Lung (tissue), 12 donors: ENCODE measurements around the gene BLOC1S4. TPM values are rescaled to one million over a fixed set of nuclear protein-coding genes. Genes with fewer than 3 reads are reported as not detected.
"Not testable (repeated sequence)": the region's sequence is repeated elsewhere in the genome, so short reads cannot be mapped to it uniquely, and the experiment has no call there.

Source experiments
- ATAC-seq: fragments of 200-7000 bp; cut with Tn5 transposase; one replicate; pipeline ENCODE4 v1.9.1; 2020; ENCODE audit warnings: moderate number of reproducible peaks; ENCODE audit not compliant: insufficient read depth, low FRiP score
- DNase-seq, 3 donors: peaks; one replicate each; pipeline ENCODE4 v3.0.0-alpha.2; 2013 to 2017
- H3K27ac ChIP-seq, 2 donors: one replicate each; pipeline ENCODE4 v1.5.1; 2013; ENCODE audit warnings: mild to moderate bottlenecking in 2 of 2, moderate library complexity in 2 of 2, control low read depth in 1 of 2, inconsistent platforms in 1 of 2, low read depth in 1 of 2, low read length in 1 of 2
- H3K27me3 ChIP-seq, 3 donors: one replicate each; pipeline ENCODE4 v1.5.1; 2013; ENCODE audit warnings: low read length in 2 of 3; ENCODE audit not compliant: control insufficient read depth in 3 of 3, insufficient read depth in 3 of 3
- H3K36me3 ChIP-seq, 4 donors: one replicate each; pipeline ENCODE4 v1.5.1; 2013; ENCODE audit warnings: low read length in 4 of 4, mild to moderate bottlenecking in 1 of 4, moderate library complexity in 1 of 4; ENCODE audit not compliant: control insufficient read depth in 4 of 4, insufficient read depth in 4 of 4
- H3K4me1 ChIP-seq, 5 donors: one replicate each; pipeline ENCODE4 v1.5.1; 2013; ENCODE audit warnings: low read length in 5 of 5, mild to moderate bottlenecking in 2 of 5, moderate library complexity in 1 of 5; ENCODE audit not compliant: control insufficient read depth in 5 of 5, insufficient read depth in 5 of 5
- H3K4me3 ChIP-seq: one replicate; pipeline ENCODE4 v1.5.1; 2013; ENCODE audit warnings: mild to moderate bottlenecking, control low read depth, moderate library complexity
- H3K9ac ChIP-seq, 2 donors: one replicate each; pipeline ENCODE4 v1.5.1; 2013; ENCODE audit warnings: low read length in 2 of 2, control low read depth in 1 of 2; ENCODE audit not compliant: insufficient read depth in 1 of 2
- H3K9me3 ChIP-seq, 4 donors: one replicate each; pipeline ENCODE4 v1.5.1; 2013; ENCODE audit warnings: low read length in 3 of 4, mild to moderate bottlenecking in 1 of 4, moderate library complexity in 1 of 4; ENCODE audit not compliant: control insufficient read depth in 4 of 4, insufficient read depth in 3 of 4
- WGBS, 2 donors: extraction: QIAGEN DNeasy Blood & Tissue Kit; methylation state at CpG; one replicate each; pipeline ENCODE4 v1.1.7; 2013; 5-methylcytosine and 5-hydroxymethylcytosine counted together
- polyA plus RNA-seq, 2 donors: library from polyadenylated mRNA; stranded (reverse); fragments of 200-250 nt; gene quantifications; one replicate each; pipeline ENCODE4 v1.2.1, GENCODE V29; 2013
- total RNA-seq, 2 donors: library from RNA; depleted of rRNA in 1 of 2; stranded (reverse); fragments of >200 nt in 1 of 2; gene quantifications; one replicate each; pipeline ENCODE4 v1.2.1, GENCODE V29; 2014 to 2021
- TF ChIP-seq, protein P1 (sequence below): IDR thresholded peaks from 2 replicates; pipeline ENCODE4 v1.5.1; 2012; ENCODE audit warnings: mild to moderate bottlenecking; ENCODE audit errors: control extremely low read depth, extremely low read depth
- donor health status: control.
- donor health status: control.
- donor health status: Bipolar disorder and iron deficiency.
- donor health status: healthy.
- donor health status: DM: yes; HTN: yes; CAD: no.

BLOC1S4 gene
- total and polyA plus RNA-seq, 4 donors, result 8.0 to 15.2 (median 11.6) TPM

DNA sequence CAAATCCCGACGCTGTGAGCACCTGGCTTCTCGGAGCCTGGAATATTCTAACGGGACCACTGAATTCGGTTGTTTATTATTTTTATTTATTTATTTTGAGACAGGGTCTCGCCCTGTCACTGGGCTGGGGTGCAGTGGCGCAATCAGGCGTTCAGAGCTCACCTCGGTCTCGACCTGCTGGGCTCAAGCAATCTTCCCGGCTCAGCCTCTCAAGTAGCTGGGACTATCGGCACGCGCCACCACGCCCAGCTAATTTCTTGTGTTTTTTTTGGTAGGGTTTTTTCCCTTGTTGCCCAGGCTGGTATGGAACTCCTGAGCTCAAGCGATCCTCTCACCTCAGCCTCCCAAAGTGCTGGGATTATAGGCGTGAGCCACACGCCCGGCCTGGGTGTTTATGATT is 43.8 kb upstream of the BLOC1S4 start:
- Histone ChIP-seq H3K27ac (no peak overlapping the region), H3K9ac (no peak overlapping the region), H3K36me3 (peaks cover 0 to 10% (median 2%) of the 10 kb centered on the region in 4 donors), H3K4me1 (peaks cover 11 to 27% (median 19%) of the 10 kb centered on the region in 5 donors), H3K9me3 (no peaks in the 10 kb centered on the region), H3K4me3 (no peak overlapping the region), H3K27me3 (no peaks in the 10 kb centered on the region)
- WGBS, 2 donors, result 96% methylated on average over 19 of the region's 19 CpGs
- no peak for ATAC-seq
- no peak for DNase-seq
- TF ChIP-seq, protein P1, sequence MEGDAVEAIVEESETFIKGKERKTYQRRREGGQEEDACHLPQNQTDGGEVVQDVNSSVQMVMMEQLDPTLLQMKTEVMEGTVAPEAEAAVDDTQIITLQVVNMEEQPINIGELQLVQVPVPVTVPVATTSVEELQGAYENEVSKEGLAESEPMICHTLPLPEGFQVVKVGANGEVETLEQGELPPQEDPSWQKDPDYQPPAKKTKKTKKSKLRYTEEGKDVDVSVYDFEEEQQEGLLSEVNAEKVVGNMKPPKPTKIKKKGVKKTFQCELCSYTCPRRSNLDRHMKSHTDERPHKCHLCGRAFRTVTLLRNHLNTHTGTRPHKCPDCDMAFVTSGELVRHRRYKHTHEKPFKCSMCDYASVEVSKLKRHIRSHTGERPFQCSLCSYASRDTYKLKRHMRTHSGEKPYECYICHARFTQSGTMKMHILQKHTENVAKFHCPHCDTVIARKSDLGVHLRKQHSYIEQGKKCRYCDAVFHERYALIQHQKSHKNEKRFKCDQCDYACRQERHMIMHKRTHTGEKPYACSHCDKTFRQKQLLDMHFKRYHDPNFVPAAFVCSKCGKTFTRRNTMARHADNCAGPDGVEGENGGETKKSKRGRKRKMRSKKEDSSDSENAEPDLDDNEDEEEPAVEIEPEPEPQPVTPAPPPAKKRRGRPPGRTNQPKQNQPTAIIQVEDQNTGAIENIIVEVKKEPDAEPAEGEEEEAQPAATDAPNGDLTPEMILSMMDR, result no peak

DNA sequence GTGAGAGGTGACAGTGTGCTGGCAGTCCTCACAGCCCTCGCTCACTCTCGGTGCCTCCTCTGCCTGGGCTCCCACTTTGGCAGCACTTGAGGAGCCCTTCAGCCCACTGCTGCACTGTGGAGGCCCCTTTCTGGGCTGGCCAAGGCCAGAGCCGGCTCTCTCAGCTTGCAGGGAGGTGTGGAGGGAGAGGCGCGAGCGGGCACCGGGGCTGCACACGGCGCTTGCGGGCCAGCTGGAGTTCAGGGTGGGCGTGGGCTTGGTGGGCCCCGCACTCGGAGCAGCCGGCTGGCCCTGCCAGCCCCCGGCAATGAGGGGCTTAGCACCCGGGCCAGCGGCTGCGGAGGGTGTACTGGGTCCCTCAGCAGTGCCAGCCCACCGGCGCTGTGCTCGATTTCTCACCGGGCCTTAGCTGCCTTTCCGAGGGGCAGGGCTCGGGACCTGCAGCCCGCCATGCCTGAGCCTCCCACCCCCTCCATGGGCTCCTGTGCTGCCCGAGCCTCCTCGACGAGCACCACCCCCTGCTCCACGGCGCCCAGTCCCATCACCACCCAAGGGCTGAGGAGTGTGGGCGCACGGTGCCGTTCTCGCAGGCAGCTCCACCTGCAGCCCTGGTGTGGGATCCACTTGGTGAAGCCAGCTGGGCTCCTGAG is 43.3 kb upstream of the BLOC1S4 start:
- DNase-seq, result not testable (repeated sequence)
- peak overlapping the region in 1 of 2 donors; percentile 28 for H3K27ac ChIP-seq
- peaks cover 0 to 10% (median 3%) of the 10 kb centered on the region in 4 donors for H3K36me3 ChIP-seq

DNA sequence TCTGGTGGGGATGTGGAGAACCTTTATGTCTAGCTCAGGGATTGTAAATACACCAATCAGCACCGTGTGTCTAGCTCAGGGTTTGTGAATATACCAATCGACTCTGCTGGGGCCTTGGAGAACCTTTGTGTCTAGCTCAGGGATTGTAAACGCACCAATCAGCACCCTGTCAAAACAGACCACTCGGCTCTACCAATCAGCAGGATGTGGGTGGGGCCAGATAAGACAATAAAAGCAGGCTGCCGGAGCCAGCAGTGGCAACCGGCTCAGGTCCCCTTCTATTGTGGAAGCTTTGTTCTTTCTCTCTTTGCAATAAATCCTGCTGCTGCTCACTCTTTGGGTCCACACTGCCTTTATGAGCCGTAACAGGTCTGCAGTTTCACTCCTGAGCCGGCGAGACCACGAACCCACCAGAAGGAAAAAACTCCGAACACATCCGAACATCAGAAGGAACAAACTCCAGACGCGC is 42.7 kb upstream of the BLOC1S4 start:
- 27 to 34% methylated on average over 14 of the region's 14 CpGs for WGBS, 2 donors
- Histone ChIP-seq H3K36me3 (peaks cover 0 to 10% (median 3%) of the 10 kb centered on the region in 4 donors), H3K27ac (peak overlapping the region; percentile 71 to 86), H3K4me1 (peaks cover 11 to 28% (median 19%) of the 10 kb centered on the region in 5 donors), H3K9ac (peak overlapping the region; percentile 40 to 87)
- ATAC-seq, H3K9me3 ChIP-seq, H3K27me3 ChIP-seq, H3K4me3 ChIP-seq: not testable (repeated sequence)
- peak in 1 of 3 donors; percentile 34 for DNase-seq

More for the DNA sequence above, 43.3 kb upstream of the BLOC1S4 start:
- not testable (repeated sequence) for H3K9ac ChIP-seq, H3K4me3 ChIP-seq, H3K27me3 ChIP-seq, H3K9me3 ChIP-seq, ATAC-seq
- H3K4me1 ChIP-seq, result peaks cover 11 to 28% (median 19%) of the 10 kb centered on the region in 5 donors
- 96 to 97% methylated on average over 28 to 34 of the region's 34 CpGs for WGBS, 2 donors

DNA sequence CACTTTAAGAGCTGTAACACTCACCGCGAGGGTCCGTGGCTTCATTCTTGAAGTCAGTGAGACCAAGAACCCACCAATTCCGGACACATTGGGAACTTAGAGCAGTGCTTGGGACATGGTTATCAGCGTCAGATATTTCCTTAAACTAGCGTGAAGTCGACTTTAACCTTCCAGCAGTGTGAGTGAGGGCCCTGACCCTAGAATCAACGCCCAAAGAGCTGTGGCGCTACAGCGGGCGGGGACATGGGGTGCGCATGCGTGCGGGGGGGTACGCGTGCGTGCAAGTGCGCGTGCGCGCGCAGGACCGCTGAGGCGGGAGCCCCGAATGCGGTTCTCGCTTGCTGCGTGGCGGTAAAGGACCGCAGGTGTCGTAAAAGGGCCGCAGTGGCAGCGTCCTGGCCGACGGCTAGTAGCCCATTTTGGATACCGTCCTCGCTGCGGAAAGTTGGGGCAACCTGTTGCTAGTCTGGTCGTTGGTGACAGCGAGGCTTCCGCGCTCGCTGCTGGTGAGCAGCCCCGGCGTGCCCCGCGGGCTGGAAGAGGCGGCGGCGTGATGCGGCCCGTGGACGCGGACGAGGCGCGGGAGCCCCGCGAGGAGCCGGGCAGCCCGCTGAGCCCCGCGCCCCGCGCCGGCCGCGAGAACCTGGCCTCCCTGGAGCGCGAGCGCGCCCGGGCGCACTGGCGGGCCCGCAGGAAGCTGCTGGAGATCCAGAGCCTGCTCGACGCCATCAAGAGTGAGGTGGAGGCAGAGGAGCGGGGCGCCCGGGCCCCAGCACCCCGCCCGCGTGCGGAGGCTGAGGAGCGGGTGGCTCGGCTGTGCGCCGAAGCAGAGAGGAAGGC is 42.1 kb upstream of the BLOC1S4 start:
- DNase-seq (peak; percentile 94 to 97 (median 95)), ATAC-seq (peak; percentile 89)
- WGBS, 2 donors, result 1 to 2% methylated on average over 80 to 89 of the region's 89 CpGs
- Histone ChIP-seq H3K27me3 (no peaks in the 10 kb centered on the region), H3K9me3 (no peaks in the 10 kb centered on the region), H3K36me3 (peaks cover 0 to 10% (median 3%) of the 10 kb centered on the region in 4 donors), H3K4me1 (peaks cover 11 to 28% (median 19%) of the 10 kb centered on the region in 5 donors), H3K27ac (peak overlapping the region; percentile 71 to 86), H3K4me3 (peak overlapping the region; percentile 80), H3K9ac (peak overlapping the region; percentile 40 to 87)
- TF ChIP-seq, protein P1, result no peak
